Iris pigment epithelial cell (primary cell): ENCODE data around the gene FBLN2.
A peak's percentile ranks its signal among the peaks of the same experiment; 100 is the strongest.
"Not testable (repeated sequence)": the region's sequence is repeated elsewhere in the genome, so short reads cannot be mapped to it uniquely, and the experiment has no call there.

Experiments
- DNase-seq: peaks from one replicate; pipeline ENCODE4 v3.0.0-alpha.2; 2011; ENCODE audit warnings: low read depth

FBLN2 gene

GRCh38 chr3:13548696-13549622 is at the start of gene FBLN2:
Gene FBLN2, plus strand, starts transcription at chr3:13549125. Its CDS starts 21,231 bp downstream, at chr3:13570356.
- peak; percentile 30 for DNase-seq

GRCh38 chr3:13499246-13499645 is 49.7 kb upstream of the FBLN2 start:
- not testable (repeated sequence) for DNase-seq

DNA sequence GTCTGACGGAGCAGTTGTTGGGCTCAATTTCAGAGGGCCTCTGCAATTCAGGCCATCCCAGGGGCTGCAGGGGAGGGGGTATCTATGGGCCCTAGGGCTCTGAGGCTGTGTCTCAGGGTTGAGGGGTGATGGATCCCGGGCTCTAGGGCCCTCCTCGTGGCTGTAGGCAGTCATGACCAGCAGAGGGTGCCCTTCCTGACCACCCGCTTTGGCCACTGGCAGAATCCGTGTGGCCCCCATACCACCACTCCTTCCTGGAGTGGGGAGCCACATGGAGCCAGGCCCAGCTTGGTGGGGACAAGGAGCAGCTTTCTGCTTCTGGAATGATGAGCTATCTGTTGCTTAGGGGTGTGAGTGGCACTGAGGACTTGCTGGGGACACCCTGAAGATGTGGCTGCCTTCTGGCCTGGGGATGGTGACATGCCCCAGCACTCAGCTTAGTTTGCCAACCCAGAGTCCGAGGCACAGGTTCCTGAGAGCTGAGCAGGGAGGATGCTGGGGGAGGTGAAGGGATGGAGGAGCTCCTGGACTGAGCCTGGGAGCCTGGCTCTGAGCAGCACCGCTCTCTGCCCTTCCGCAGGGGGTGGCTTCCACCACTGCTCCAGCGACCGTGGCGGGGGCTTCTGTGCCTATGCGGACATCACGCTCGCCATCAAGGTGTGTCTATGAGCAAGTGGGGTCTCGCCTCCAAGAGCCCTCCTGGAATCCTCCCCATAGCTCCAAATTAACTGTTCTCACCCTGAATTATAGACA is 48.6 kb upstream of the FBLN2 start:
- DNase-seq = no peak

DNA sequence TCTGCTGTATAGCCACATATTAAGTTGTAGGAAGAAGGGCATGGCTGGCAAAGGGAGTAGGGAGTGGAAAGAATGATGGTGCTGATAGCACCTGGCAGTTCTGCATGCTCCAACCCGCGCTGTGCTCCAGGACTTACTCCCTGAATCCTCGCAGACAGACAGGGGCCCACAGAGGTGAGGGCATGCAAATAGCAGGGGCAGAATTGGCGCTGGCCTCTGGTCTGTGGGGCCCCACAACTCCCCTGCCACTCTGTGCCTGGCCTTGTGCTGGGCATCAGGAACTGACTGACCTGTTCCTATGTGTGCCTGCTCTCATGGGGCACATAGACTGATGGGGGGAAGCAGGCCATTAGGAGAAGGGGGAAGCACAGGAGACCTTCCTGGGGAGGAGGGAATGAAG is 47.9 kb upstream of the FBLN2 start:
- DNase-seq = no peak

DNA sequence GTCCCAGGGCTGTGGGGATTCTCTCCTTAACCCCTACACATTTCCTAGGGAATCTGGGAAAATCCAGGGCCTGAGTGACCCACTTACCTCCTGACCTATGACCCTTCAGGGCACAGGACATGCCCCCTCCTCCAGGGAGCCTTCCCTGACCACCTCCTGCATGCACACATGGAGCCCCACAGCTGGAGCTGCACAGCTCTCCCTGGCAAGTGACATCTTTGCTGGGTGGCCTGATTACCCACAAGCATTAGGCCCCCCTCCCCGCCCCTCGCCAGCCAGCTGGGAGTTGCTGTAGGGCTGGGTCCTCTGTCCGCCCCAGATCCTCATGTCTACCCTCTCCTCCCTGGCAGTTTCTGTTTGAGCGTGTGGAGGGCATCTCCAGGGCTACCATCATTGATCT is 47.4 kb upstream of the FBLN2 start:
- no peak for DNase-seq

DNA sequence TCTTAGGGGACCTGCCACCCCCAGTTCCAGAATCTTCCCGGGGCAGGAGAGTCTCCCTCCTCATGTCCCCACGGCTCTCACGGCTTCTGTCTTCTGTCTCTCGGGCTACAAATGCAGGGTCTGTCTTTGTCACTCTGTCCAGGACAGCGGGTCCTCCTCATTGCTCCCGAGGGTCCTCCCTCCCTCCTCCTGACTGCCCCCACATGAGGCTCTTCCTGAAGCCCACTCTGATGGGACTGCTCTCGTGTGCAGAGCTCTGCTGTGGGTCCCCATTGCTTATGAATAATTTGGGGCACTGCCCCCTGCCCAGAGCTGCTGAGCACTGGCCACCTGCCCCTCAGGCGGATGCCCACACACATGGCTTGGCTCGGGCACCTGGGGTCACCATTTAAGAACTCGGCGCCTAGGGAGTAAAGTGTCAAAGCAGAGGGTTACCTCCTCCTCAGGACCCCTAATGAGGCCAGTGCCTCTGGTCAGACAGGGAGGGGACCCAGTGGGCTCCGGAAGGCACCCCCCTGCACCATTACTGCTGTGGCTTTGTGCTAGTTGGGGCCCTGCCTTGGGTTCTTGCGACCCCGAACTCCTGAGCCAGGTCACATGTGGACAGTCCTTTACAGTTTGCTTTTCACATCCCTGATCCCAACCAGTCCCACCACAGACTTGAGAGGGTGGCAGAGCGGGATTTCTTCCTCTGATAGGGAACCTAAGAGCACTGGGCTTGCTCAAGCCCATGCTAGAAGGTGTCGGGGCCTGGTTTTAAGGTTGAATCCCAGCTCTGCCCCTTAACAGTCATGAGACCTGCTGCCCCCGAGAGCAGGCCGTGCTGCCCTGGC is 46.8 kb upstream of the FBLN2 start:
- no peak for DNase-seq

GRCh38 chr3:13502791-13503060 is 46.2 kb upstream of the FBLN2 start:
- no peak for DNase-seq

GRCh38 chr3:13504161-13504831 is 44.6 kb upstream of the FBLN2 start:
- DNase-seq = peak; percentile 39

DNA sequence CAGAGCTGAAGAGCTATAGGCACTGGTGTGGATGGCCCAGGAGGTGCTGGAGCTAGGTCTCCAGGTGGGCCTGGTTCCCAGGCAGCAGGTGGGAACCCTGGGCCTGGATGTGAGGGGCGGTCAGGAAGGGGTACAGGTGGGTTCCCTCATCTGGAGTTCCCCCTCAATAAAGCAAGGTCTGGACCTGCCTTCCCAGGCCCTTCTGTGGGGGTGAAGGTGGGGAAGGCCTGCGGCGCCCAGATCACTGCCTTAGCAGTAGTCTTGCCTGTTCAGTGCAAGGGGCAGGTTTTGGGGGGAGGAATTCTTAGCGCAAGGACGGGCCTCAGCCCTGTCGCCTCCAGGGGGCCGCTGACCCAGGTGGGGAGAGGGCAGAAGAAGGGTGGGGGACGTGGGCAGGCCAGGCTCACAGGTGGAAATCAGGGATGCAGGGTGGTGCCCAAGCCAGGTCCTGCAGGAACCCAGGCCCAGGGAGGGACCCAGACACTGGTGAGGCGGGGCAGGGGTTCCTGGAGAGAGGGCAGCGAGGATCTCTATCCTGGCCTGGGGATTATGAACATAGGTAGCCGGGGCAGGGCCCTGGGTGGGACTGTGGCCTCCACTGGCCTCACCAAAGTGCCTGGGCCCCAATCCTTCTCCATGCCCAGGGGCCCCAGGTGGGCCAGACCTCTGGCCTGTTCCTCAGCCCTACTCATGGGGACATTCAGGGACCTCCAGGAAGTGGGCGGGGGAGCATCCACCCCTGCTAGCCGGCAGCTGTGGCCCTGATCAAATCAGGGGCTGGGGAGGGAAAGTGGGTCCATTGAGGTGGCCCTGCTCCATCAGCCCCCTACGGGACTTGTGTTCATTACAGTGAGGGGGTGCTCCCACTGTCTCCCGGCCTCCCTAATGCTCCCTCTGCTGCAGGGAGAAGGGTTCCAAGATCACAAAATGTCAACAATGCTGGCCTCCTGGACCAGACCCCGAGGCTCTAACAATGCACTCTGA is 43.5 kb upstream of the FBLN2 start:
- DNase-seq = no peak

DNA sequence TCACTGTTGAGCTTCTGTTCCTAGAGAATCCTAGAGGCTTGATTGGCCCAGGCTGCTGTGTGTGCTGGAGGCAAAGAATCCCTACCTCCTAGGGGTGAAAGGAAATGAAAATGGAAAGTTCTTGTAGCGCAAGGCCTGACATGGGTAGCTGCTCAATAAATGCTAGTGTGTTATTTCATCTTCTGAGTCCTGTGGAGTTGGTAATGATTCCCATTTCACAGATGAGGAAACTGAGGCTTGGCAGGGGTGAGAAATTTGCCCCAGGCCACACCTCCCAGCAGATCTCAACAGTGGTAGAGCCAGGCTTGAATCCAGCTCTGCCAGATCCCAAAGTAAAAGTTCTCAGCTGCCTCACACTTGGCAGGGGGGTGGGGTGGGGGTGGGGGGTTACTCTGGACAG is 42.7 kb upstream of the FBLN2 start:
- DNase-seq = no peak

DNA sequence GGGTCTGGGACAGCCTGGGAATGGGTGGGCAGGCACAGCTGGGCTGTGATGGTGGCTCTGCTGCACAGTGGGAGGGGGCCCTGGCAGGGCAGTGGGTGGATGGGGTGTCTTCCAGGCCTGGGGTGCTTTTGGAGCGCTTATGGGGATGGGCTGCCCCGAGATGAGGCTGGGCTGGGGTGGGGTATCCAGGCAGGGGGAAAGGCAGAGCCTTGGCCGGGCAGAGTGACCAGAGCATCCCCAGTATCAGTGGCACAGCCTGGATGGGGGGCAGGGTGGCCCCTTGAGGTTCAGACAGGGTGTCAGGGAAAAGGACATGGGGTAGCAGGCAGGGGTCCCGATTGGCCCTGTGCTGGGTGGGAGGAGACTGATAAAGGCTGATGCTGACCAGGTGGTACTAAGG is 42.2 kb upstream of the FBLN2 start:
- no peak for DNase-seq

DNA sequence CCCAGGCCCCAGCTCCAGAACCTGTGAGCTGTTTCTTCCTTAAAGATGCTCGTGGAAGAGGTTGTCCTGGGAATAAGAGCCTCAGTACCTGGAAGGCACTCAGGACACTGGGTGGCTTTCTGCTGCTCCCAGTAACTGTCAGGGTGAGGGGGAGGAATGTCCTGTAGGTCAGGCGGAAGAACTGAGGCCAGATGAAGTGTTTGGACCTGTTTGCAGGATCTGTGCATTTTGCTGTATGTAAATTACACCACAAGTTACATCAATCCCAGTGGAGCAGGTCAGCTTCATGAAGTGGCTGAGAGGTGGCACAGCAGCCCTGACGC is 41.7 kb upstream of the FBLN2 start:
- no peak for DNase-seq

- DNase-seq = no peak
Observed at GRCh38 chr3:13507570-13508339, 41.2 kb upstream of the FBLN2 start.

- DNase-seq = no peak
Observed at GRCh38 chr3:13508496-13508895, 40.4 kb upstream of the FBLN2 start.

- no peak for DNase-seq
Observed at GRCh38 chr3:13509059-13509815, 39.7 kb upstream of the FBLN2 start.

DNA sequence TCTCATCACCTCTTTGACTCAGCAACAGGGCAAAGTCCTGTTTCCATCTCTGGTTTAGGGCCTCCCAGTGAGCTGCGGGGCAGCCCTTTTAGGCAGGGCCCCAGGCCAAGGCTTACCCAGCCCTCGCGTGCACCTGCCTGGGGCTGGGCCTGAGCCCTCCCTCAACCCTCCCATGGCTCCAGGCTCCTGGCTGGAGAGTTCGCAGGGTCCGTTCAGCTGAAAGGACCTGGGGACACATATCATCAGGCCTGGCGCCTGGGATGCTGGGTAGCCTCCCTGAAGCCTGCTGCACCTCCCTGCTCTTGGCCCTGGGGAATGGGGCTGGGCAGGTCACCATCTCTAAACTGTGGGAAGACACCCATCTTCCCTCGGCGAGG is 39.1 kb upstream of the FBLN2 start:
- DNase-seq = no peak

GRCh38 chr3:13512451-13512850 is 36.5 kb upstream of the FBLN2 start:
- DNase-seq = no peak

- DNase-seq = no peak
Observed at GRCh38 chr3:13513051-13513912, 35.6 kb upstream of the FBLN2 start.
